NB4 (cell line): ENCODE data around the gene TRPV3.

ENCODE experiments used
- DNase-seq: peaks from one replicate; pipeline ENCODE4 v3.0.0; 2010; ENCODE audit warnings: low read depth
- H3K4me3 ChIP-seq: one replicate; pipeline ENCODE4 v1.5.1; 2011; ENCODE audit warnings: mild to moderate bottlenecking, low read depth, low read length, moderate library complexity
- MYC ChIP-seq: IDR thresholded peaks from 2 replicates; pipeline ENCODE4 v1.6.1; 2011; ENCODE audit warnings: low read depth, low read length
- POLR2A ChIP-seq: IDR thresholded peaks from 2 replicates; pipeline ENCODE4 v1.6.1; 2011; ENCODE audit warnings: mild to moderate bottlenecking; ENCODE audit not compliant: insufficient read length; ENCODE audit errors: extremely low read depth
- TF ChIP-seq, protein P1 (sequence below): IDR thresholded peaks from one replicate; pipeline ENCODE4 v1.5.1; 2012; ENCODE audit warnings: low read depth, low read length
- TF ChIP-seq, protein P2 (sequence below): IDR thresholded peaks from 2 replicates; pipeline ENCODE4 v1.6.1; 2011; ENCODE audit warnings: low read depth, low read length

Gene TRPV3

DNA sequence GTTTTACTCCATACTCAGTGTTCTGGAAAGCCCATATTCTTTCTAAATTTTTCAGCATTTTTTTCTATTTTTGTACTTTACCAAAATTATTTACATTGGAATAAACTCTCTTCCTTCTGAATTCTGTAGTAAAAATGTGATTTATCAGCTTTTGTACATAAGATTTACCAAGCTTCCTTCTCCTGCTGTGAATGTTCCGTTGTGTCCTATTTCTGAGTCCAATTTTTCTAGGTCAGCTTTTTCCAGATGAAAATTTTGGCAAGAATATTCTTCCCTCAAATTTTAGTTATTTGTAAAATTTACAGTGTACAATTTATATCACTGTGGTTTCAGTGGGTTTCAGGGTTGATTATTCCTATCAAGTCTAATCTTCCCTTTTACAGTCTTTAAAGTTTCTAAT is 54.3 kb downstream of the TRPV3 start:
- H3K4me3 ChIP-seq = no peak overlapping the region
- no peak for DNase-seq
- TF ChIP-seq, protein P1, sequence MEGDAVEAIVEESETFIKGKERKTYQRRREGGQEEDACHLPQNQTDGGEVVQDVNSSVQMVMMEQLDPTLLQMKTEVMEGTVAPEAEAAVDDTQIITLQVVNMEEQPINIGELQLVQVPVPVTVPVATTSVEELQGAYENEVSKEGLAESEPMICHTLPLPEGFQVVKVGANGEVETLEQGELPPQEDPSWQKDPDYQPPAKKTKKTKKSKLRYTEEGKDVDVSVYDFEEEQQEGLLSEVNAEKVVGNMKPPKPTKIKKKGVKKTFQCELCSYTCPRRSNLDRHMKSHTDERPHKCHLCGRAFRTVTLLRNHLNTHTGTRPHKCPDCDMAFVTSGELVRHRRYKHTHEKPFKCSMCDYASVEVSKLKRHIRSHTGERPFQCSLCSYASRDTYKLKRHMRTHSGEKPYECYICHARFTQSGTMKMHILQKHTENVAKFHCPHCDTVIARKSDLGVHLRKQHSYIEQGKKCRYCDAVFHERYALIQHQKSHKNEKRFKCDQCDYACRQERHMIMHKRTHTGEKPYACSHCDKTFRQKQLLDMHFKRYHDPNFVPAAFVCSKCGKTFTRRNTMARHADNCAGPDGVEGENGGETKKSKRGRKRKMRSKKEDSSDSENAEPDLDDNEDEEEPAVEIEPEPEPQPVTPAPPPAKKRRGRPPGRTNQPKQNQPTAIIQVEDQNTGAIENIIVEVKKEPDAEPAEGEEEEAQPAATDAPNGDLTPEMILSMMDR = no peak
- no peak for TF ChIP-seq POLR2A
- TF ChIP-seq, protein P2, sequence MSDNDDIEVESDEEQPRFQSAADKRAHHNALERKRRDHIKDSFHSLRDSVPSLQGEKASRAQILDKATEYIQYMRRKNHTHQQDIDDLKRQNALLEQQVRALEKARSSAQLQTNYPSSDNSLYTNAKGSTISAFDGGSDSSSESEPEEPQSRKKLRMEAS = no peak
- TF ChIP-seq MYC = no peak

DNA sequence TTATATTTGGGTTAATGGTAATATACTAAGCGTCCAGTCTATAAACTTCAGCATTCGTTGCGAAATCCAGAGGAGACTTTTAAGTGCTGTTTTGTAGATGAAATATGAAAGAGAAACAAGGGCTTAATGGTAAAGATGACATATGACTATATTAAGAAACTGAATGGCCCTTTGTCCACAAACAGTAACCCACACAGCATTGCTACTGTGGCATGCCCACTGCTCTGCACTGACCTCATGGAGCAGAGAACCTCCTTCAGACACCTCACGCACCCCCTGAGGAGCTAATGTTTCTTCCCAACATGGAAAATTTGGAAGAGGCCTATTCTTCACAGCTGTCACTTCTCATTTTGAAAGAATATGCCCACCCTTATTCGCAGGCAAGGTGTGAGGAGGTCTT is 55.1 kb downstream of the TRPV3 start:
- H3K4me3 ChIP-seq = no peak overlapping the region
- TF ChIP-seq, protein P2 = no peak
- TF ChIP-seq, protein P1 = no peak
- no peak for TF ChIP-seq POLR2A
- TF ChIP-seq MYC = no peak
- no peak for DNase-seq

DNA sequence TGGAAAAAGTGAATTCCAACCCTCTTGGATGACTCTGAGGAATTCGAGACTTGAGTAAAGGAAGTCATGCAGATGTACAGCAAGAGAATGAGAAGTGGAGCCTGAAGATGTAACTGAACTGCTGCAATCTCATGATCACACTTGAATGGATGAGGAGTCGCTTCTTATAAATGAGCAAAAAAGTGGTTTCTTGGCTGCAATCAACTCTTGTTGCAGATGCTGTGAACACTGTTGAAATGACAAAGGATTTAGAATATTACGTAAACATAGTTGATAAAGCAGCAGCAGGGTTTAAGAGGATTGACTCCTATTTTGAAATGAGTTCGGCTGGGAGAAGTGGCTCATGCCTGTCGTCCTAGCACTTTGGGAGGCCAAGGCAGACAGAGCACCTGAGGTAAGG is 56.3 kb downstream of the TRPV3 start:
- no peak overlapping the region for H3K4me3 ChIP-seq
- peak; percentile 1 for DNase-seq
- TF ChIP-seq POLR2A = no peak
- TF ChIP-seq, protein P2 = no peak
- TF ChIP-seq MYC = no peak
- TF ChIP-seq, protein P1 = no peak

DNA sequence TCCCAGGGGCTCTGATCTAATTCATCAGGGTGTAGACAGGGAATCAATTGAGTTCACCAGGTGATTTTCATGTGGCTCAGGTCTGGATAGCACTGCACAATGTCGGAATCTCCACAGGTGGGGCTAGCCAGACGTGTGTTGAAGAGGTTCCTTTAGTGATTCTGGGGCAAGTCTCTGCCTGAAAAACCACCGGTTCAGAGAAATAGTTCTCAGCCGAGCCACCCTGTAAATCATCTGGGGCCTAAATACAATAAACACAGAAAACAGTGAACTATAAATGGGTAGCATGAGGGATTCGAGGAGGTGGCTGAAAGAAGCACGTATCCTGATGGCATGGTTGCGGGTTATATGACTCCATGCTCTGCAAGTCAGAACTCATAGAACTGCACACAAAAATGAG is 60.5 kb downstream of the TRPV3 start:
- no peak for DNase-seq
- TF ChIP-seq, protein P1 = no peak
- TF ChIP-seq, protein P2 = no peak
- TF ChIP-seq POLR2A = no peak
- TF ChIP-seq MYC = no peak
- no peak overlapping the region for H3K4me3 ChIP-seq

DNA sequence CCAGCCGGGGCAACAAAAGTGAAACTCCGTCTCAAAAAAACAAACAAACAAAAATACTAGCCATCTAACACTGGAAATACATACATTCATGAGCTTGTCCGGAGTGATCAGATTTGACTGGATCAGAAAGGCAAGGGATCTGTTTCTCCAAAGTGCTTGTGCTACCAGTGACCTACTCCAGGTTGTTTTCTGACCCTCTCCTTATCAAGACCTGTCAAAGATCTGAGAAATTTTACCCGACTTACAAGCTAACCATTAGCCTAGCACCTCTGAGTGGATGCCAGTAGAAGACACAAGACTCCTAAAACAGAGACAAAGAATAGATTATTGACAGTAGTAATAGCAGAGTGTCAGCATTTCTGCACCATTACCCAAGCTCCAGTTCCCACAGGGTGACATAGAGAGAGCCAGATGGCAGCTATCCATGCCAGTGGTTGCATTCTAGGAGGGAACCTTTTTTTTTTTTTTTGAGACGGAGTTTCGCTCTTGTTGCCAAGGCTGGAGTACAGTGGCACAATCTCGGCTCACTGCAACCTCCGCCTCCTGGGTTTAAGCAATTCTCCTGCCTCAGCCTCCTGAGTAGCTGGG is 72.0 kb downstream of the TRPV3 start:
- no peak overlapping the region for H3K4me3 ChIP-seq
- no peak for DNase-seq
- TF ChIP-seq, protein P2 = no peak
- TF ChIP-seq, protein P1 = no peak
- TF ChIP-seq MYC = no peak
- TF ChIP-seq POLR2A = no peak

DNA sequence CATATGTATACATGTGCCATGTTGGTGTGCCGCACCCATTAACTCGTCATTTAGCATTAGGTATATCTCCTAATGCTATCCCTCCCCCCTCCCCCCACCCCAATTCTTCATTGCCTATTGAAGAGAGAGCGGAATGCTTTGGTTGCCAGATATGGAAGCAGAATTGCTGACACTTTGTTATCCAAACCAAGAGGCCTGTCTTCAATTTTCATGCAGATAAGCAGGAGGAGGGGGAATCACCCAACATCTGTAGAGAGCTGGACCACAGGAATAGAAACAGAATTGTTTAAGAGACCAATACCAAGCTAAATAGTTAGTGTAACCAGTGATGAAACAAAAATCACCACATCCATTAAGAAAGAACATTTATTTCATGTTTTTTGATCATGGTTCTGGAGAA is 74.8 kb downstream of the TRPV3 start:
- H3K4me3 ChIP-seq = no peak overlapping the region
- TF ChIP-seq, protein P1 = no peak
- TF ChIP-seq POLR2A (no peak), MYC (no peak)
- TF ChIP-seq, protein P2 = no peak
- DNase-seq = no peak
